NCI-H2081 (cell line): ENCODE measurements around the gene RPTOR.
"Not testable (repeated sequence)": the region's sequence is repeated elsewhere in the genome, so short reads cannot be mapped to it uniquely, and the experiment has no call there.

Experiments
- DNase-seq, 2 experiments: peaks; one replicate each; lab custom pipeline; 2025; lab: John Stamatoyannopoulos, UW

The RPTOR gene

DNA sequence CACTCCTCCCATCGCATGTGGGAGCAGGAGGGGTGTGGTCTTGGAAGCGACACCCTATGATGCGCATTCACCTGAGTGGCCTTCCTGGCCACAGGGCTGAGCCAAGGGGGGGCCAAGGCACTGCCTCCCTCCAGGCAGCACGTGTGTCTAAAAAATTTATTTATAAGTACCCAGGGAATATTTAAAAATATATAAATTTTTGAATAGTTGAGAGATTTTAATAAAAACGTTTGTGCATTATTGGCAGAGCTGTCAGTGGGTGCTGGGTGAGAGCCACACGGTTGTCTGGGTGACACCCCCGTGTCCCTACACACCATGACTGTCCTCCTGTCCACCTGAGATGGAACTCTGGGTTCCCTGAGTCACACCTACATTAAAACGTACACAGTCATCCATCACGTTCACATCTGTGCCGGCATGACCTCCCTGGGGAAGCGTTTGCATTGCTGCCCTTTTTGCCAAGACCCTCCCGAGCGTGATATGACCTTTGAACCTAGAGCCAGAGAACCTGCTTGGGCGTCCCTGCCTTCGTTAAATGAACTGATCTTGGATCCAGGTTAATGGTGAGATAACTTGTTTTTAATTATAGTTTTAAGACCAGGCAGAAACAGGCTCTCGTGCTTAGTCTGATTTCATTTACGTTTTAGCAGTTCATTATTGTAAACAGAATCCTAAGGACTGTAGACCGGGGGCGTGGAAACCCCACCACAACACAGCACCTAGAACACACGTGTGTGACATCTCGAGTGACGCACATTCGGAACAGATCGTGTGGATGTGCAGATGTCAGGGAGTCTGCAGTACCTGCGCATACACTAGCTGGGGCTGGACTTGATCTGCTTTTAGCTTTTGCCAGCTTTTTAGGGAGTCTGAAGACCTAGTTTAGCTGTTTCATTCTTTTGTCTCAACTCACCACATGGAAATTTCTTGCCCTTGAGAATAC lies 254.2 kb downstream of the RPTOR start:
- DNase-seq = no peak

DNA sequence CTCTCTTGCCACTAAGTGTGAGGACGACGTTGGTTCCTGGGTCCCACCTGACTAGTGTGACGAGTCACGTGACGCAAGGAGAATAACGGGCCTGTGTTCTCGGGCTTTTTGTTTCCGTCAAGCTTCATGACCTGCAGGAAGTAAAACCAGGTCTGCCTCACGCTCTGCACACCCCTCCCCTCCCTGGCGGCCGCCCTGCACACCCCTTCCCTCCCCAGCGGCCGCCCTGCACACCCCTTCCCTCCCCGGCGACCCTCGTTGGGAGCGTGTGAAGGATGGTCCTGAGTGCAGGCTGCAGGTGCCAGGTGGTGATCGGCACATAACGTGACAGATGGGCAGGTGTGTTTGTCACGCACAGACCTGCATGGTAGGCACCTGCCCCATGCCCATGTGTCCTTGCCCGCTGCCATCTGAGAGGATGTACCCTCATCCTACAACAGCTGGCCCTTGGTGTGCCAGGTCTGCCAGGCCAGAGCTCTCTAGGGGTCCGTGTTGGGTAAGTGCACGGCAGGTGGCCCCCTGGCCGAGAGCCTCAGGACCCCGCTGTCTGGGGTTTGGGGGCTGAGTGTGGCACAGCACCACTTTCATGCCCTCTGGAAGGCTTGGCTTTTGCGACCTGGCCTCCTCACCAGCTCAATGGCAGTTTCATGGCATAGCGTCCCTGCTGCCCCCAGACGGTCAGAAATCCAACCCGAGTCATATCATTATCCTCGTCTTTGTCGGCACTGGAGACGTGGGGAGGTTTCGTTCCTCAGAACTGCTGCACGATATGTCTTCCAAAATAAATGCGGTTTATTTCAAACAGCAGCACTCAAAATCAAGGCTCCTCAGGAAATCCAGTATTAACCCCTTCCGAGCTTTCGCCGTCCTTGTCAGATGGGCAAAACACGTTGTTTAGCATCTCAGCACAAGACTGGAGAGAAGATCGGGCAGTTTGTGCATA lies 255.2 kb downstream of the RPTOR start:
- no peak for DNase-seq

DNA sequence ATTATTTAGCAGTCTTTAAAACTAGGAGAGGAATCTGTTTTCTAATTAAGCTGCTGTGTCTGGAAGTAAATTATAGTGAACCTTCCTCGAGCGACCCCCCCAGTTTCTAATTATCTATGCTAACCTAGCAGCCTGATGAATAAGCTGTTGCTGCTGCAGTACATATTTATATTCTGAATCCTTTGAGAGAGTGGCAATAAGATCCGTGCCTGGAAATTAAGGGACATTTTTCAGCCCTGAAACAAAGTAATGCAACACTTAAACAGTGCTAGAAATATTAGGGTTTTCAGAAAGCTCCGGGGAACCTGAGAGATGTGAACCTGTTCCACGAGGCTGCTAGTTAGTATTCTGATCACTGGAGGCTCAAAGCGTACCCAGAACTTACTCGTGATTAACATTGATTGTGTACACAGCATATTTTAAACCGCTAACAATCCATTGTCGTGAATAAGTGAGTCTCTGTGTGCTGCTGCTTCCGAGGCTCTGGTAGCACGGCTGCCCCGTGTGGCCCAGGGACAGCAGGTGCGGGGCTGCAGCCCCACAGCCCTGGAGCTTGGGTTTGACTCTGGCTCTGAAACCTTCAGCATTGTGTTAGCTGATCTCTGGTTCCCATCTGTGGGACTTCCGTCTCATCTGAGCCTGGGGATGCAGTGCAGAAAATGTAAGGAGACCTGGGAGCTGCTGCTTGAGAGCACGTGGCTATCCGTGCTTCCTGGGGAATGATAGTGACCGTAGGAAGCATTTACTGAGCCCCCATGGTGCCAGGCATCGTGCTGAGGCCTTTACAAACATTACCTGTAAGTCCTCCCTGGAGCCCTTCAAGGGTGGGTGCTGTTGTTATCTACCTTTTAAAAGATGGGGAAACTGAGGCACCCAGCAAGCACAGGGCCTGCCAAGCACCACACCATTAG lies 256.1 kb downstream of the RPTOR start:
- DNase-seq = peak; percentile 20 to 53

DNA sequence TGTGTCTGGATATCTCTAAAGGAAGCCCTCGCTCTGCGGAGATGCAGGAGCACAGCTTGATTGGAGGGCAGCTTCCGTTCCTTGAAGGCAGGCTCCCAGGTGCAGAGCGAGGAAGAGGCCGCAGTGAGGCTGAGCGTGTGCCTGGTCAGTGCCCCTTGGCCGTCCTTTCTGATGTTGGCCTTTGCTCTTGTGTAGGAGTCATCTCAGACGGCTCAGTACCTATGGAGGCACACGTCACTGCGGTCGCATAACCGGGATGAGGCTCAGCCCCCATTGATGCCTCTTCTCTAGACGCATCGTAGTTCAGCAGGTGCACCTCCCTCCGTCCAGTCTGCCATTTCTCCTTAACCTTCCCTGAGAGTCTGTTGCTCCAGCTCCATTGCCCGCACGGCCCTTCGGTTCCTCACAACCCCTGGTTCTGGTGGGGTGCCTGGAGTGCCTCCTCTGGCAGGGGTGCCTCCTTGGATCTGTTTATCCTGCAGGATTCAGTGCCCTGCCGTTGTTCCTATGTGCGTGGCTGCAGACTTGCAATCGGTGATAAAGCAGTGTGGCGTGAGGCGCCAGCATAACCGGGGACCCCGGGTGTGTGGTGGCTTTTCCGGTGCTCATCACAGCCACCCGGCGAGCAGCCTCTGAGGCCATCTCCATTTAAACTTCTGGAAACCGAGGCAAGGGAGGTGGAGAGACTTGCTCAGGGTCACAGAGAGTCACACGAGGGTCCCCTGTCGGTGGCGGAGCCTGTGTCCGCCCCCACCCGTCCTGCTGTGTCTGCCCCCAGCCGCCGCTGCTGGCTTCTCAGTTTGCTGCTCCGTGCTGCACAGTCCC lies 258.2 kb downstream of the RPTOR start:
- DNase-seq = no peak

DNA sequence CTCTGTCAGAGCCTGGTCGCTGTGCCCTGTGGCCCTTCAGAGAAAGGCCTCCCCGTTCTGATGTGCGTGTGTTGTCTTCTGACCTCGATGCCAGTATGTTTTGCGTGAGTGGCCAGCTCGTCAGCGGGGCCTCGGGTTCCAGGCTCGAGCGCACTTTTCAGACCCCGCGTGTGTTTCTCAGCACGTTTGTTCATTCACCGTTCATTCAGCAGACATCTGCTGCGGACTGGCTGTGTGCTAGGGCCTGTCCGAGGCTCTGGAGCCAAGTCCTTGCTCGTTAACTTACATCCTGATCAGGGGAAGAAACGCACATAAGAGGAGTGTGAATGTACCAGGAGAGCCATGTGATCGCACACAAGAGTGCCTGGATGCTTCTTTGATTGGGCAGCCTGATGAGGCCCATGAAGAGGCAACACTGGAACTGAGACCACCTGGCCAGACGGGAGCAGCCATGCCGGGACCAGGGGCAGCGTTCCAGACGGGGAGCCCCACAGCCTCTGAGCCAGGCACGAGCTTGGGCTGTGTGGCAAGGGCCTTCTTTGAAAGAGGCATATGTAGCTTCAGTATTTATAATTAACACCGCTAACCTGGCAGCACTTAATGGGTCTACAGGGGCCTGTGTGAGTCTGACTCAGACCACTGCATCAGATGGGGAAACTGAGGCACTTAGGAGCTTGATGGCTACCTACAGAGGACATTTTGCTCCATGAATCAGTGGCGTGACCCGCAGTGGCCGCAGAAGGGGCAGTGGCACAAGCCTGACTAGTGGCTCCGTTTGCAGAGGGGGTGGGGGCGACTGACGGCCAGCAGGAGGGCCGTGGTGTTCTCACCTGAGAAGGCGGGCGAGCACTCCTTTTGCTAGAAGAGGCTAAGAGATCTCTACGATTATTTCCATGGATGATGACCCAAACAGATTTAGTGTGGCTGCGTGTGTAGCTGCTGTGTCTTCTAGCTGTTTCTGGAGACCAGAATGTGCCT lies 259.1 kb downstream of the RPTOR start:
- no peak for DNase-seq

DNA sequence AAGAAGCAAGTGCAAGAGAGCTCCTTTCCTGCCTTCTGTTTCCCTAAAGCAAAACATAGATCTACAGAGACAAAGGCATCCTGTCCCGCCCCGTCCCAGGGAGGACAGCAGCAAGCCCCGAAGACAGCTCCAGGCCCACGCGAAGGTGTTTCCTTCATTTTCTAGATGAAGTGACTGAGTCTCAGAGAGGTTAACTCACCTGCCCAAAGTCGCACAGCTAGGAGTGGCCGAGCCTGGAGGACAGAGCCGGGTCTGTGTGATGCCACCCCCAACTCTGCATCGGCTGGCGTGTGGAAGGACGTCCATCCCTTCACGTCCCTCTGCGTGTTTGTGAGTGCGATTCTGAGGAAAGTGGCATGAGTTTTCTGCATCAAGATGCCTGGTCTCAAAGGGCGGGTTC lies 259.8 kb downstream of the RPTOR start:
- no peak for DNase-seq

DNA sequence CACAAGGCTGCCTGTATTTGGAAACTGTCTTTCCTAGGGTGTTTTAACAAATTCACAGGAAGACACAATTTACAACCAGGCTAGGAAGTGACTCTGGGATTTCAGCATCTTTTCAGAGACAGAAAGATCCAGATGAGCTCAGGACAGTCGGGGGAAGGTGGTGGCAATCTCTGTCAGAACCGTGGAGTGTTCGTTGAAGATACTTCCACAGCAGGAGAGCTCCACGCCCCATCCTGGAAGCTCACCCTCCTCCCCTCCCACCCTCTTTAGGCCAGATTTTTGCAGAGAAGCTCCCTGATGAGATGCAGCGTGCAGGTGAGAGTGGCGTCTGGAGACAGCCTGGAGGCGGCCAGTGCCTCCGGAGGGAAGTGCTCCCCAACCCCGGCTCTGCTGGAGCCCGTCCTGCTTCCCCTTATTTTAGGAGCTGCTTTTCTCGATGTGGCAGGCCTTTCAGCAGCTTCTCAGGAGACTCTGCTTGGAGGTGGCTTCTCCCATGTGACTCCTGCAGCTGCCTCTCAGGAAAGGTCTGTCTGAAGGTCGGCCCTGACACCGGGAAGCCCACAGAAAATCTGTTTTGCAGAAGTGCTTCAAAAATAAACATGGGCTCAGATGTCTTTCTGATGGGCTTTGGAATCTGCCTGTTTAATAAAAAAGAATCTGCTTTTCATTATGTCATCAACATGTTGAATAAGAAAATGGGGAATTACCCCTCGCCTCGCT lies 260.6 kb downstream of the RPTOR start:
- DNase-seq = no peak

DNA sequence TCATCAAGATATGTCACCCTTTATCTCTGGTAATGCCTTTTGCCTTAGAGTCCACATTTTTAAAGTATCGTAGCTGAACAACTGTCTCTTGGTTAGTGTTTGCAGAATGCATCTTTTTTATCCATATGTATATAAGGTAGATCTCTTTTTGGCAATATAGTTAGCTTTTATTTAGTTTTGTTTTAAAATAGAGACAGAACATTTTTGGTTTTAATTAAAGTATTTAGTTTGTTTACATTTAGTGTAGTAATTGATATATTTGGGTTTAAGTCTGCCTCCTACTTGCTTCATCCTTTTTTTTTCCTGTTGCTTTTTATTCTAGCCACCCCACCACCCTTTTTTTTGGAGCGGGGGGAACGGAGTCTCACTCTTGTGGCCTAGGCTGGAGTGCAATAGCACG lies 262.4 kb downstream of the RPTOR start:
- no peak for DNase-seq

DNA sequence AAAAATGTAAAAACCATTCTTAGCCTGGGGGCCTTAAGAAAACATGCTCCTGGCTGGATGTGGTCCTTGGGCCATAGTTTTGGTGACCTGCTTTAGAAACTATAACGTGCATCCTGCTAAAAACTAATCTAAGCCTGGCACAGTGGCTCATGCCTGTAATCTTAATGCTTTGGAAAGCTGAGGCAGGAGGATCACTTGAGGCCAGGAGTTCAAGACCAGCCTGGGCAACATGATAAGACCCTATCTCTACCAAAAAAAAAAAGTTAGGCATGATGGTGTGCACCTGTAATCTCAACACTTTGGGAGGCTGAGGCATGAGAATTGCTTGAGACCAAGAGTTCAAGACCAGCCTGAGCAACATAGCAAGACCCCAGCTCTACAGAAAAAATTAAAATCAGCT lies 263.2 kb downstream of the RPTOR start:
- no peak for DNase-seq

DNA sequence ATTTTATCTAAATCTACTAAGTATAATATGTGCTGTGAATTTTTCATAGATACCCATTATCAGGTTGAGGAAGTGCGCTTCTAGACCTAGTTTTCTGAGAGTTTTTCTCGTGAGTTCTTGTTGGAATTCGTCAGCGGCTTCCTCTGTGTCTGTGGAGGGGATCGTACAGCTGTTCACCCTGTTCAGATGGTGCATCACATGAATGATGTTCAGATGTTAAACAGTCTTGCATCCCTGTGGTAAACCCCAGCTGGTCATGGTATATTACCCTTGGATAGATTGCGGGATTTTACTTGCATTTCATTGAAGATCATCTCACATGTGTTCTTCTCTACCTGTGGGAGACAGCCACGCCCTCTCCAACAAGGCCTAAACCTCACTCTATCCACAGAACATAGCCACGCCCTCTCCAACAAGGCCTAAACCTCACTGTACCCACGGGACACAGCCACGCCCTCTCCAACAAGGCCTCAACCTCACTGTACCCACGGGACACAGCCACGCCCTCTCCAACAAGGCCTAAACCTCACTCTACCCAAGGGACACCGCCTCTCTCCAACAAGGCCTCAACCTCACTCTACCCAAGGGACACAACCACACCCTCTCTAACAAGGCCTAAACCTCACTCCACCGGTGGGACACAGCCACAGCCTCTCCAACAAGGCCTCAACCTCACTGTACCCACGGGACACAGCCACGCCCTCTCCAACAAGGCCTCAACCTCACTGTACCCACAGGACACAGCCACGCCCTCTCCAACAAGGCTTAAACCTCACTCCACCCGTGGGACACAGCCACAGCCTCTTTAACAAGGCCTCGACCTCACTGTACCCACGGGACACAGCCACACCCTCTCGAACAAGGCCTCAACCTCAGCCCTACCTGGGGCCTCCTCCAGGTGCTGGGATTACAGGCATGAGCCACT lies 266.8 kb downstream of the RPTOR start:
- DNase-seq = no peak

DNA sequence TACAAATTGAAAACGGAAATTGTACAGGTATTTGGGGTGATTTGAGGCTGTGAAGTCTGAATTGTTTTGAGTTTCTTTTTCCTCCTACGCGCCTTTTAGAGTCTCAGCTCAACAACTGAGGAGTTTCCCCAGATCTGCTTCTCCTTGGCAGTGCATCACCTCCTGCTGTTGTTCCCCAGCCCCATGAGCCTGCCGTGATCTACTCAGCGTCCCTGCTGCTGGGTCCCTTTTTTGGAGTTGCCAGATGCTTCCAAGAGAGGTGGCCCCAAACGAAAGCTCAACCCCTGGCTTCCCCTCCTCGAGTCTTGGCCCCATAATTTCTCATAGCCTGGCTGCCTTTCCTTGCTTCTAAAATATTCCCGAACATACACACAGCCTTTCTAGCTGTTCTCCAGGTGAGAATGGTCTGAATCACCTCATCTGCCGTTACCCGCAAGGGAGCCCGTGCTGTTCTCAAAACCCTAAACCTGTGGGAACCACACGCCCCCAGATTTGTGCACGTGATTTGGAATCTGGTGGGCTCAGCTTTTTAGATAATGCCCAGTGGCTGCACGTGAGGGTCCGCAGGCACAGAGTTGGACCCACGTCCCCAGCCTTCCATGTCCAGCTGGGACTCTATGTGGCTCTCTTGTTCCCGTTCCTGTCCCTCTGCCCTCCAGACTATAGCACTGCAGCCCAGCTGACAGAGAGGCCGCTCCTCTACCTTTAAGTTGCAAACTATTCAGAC lies 267.9 kb downstream of the RPTOR start:
- DNase-seq = no peak

DNA sequence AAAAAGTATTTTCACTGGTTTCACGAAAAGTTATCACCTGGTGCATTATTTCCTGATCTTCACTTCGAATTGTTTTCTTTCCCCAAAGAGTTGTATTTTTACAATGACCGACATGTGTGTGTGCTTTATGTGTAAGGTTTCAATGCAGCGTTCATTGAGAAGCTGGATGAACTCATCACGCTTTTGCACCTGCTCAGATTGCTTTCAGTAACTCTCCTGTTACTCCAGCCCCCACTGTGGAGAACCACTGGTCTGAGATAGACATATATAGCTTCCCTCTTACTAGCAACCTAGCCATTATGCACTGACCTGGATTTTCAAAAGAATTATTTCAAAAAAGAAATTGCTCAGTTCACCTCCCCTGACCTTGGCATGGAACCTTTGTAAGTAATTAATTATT lies 268.7 kb downstream of the RPTOR start:
- DNase-seq = no peak

DNA sequence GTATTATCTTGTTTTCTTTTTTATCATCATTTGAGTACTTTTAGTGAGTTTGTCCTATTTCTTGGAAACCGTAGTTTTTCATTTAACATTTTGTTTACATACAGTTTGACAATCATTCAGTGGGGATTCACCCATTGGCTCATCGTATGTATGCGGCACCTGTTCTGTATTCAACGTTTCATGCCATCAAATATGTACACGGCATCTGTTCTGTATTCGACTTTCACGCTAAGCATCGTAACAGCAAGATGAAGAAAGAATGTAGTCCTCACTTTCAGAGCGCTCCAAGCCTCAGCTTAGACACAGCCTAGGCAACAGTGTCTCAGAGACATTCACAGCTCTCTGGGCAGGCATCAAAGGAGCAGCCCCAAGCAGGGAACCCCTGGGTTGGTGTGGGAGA lies 269.9 kb downstream of the RPTOR start:
- DNase-seq = no peak

DNA sequence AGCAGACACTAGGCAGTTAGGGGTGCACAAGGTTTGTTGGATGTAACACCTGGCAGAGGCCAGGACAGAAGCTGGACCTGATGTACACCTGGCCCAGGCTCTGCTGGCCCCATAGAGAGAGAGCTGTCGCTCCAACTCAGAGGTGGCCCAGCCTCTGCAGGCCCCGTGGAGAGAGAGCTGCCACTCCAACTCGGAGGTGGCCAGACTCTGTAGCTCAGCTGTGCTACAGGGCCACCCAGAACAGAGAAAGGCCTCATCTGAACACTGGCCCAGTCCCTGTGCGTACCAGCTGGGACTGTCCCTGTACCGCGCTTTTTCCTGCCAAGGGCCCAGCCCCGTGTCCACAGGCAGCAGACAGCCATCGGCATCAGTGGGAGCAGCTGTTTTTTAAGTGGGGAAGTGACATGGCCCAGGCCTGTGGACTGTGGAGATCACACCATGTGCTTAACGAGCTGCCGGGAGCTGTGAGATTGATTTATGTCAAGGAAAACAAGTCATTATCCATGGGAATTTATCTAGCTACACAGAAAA lies 270.6 kb downstream of the RPTOR start:
- no peak for DNase-seq

DNA sequence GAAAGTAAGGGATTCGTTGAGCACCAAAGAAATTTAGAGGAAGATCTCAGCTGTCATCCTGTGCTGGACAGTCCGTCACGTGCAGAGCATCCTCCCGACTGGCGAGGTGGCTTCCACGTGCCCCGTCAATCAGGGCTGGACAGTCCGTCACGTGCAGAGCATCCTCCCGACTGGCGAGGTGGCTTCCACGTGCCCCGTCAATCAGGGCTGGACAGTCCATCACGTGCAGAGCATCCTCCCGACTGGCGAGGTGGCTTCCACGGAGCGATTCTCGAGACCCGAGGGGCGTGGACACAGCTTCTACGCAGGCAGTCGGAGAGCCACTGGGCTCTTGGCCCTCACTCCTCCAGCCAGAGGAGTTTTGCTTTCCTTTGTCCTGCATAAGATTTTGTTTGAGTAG lies 271.1 kb downstream of the RPTOR start:
- not testable (repeated sequence) for DNase-seq

DNA sequence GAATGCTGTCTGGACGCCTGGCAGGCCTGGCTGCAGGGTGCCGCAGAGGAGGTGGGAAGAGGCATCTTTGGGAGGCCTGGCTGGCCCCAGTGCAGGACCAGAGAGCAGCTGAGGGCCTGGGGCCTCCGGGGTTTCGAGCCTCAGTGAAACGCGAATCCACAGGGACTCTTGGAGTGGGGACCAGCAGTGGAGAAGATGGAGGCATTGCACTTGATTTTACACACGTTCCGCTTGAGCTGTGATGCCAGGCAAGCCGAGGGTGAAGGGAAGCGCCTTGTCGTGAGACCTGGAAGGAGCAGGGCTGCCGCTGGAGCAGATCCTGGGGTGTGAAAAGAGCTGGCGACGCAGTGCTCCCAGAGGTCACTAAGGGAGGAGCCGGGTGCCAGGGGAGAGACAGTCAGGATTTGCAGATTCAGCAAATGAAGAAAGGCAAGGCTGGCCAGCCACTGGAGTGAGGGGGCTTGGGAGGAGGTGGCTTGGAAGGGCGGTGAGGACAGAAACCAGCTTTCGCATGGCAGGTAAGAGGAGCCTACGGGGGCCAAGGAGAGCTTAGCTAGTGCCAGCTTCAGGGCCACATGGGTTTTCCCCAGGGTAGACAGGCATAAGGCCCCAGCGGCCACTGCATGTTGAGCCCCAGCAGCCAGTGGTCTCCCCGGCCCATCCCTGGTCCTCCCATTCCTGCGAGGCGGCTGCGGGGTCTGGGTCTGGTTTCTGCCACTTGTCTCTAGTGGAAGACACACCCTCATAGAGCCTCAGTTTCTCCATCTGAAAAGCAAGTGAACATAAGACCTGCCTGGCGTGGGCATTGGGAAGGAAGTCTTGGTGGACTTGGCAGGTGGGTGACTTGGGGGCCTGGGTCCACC lies 271.8 kb downstream of the RPTOR start:
- no peak for DNase-seq
